ENCODE results near the gene XYLT1. TPM values are rescaled to one million over a fixed set of nuclear protein-coding genes. Genes with fewer than 3 reads are reported as not detected.

Gene XYLT1
- total and polyA plus RNA-seq, 2 of the 4 experiments (the other 2 are of a cell fraction), result 9.0 to 12.7 TPM

DNA sequence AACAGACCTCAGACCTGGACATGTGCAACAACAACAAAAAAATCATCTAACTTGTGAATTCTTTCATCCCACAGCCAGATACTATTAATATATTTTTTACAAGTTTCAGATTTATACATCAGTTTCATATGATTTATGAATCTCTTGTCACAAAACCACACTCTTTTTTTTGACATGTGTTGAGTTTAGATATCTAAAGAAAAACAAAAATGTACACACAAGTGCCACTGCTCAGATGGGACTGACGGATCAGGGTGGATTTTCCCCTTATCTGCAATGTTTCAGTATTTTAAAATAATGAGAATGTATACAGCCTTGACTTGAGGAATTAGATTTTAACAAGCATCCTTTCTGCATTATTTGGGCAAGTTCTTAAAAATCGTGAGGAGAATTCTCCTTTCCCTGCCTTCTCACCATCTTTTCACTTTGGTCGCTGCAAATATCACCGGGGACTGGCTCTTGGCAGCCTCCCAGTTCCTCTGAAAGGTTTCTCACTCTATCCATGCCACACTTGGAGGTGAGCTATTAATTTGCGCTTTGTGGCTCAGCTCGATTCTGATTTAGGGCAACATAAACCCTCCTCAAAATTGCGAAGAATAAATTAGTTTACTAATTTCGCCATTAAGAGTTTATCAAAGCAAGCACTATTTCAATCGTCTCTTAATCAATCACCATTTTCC, 225.7 kb downstream of the XYLT1 start:
- Histone ChIP-seq H2AK9ac (replicated peaks; ENCODE audit: low read depth, low read length, poor library complexity) (no peak overlapping the region), H4K5ac (ENCODE audit: low read depth, low read length) (no peak overlapping the region), H3K56ac (ENCODE audit: extremely low read depth, insufficient read depth, low read length) (no peak overlapping the region), H3K23ac (ENCODE audit: low read depth, low read length) (no peak overlapping the region), H2BK20ac (ENCODE audit: low read depth, low read length) (no peak overlapping the region), H3K4me2 (ENCODE audit: low read depth, low read length) (no peak overlapping the region), H3K36me3 (ENCODE audit: control insufficient read depth, insufficient read depth, low read length) (no peaks in the 10 kb centered on the region), H4K20me1 (ENCODE audit: insufficient read depth, low read length) (no peaks in the 10 kb centered on the region; the same call in 1 of the 2 replicates), H2AFZ (replicated peaks; ENCODE audit: low read length, poor library complexity) (no peak overlapping the region), H4K8ac (ENCODE audit: low read depth in 2 of 2, low read length in 2 of 2) (no peak overlapping the region), H3K4me1 (ENCODE audit: control insufficient read depth, insufficient read depth, low read length) (no peaks in the 10 kb centered on the region), H3K27ac (ENCODE audit: insufficient read depth, low read length) (no peak overlapping the region), H3K4ac (ENCODE audit: low read depth, low read length) (no peak overlapping the region), H3K4me3 (ENCODE audit: insufficient read depth, low read depth, low read length) (no peak overlapping the region), H3K79me1 (ENCODE audit: low read depth in 1 of 2, low read length in 2 of 2) (peaks cover 0 to 15% of the 10 kb centered on the region in 2 experiments; a peak in 2 of 4 replicates), H2BK5ac (ENCODE audit: low read depth, low read length, poor library complexity, severe bottlenecking) (no peak overlapping the region), H3K9me3 (ENCODE audit: control insufficient read depth, insufficient read depth, low read length) (no peaks in the 10 kb centered on the region), H2BK15ac (ENCODE audit: low read depth, low read length) (no peak overlapping the region), H3K18ac (ENCODE audit: low read depth, low read length) (no peak overlapping the region), H3K14ac (replicated peaks; ENCODE audit: low read depth, low read length) (no peak overlapping the region), H4K91ac (ENCODE audit: insufficient read depth, low read depth, low read length) (no peak overlapping the region), H2BK120ac (ENCODE audit: low read depth, low read length) (no peak overlapping the region), H3K9ac (ENCODE audit: low read depth, low read length) (no peak overlapping the region), H3K27me3 (ENCODE audit: control insufficient read depth, insufficient read depth, low read length) (no peaks in the 10 kb centered on the region), H2AK5ac (ENCODE audit: low read depth, low read length) (no peak overlapping the region), H3K9me1 (ENCODE audit: insufficient read depth, low read length) (peaks cover 3% of the 10 kb centered on the region; the same call in 1 of the 2 replicates)
- in situ Hi-C loops (cut with MboI; ENCODE audit: low sequenced_read_pairs) (no loop called here), dilution Hi-C loops (cut with HindIII; ENCODE audit: low sequenced_read_pairs, unreplicated experiment) (no loop called here), intact Hi-C loops (cut with micrococcal nuclease) (loop anchor here (2.0 kb wide), 1 partner anchor 20 kb away; no protein-coding TSS in a partner anchor)
- DNase-seq, result no peak
- ChIA-PET POLR2A (ENCODE audit: unreplicated experiment) (no interaction called here), CTCF (no interaction called here)
- TF ChIP-seq BHLHE40 (IDR thresholded peaks at IDR 0.05; ENCODE audit: low read depth, low read length) (no peak), MAZ (IDR thresholded peaks at IDR 0.05; ENCODE audit: borderline replicate concordance, low read depth, low read length) (no peak), POLR2A (IDR thresholded peaks at IDR 0.05; ENCODE audit: low read depth, low read length) (no peak), RCOR1 (IDR thresholded peaks at IDR 0.05; ENCODE audit: insufficient replicate concordance, low read length) (no peak), RAD21 (IDR thresholded peaks at IDR 0.05; ENCODE audit: low read length) (no peak), MXI1 (IDR thresholded peaks at IDR 0.05; ENCODE audit: borderline replicate concordance, low read depth, low read length) (no peak), NFE2L2 (IDR thresholded peaks at IDR 0.05; ENCODE audit: low read depth, low read length) (no peak), MAFK (IDR thresholded peaks at IDR 0.05; ENCODE audit: low read depth, low read length) (no peak), CHD1 (IDR thresholded peaks at IDR 0.05; ENCODE audit: low read depth, low read length) (no peak), CEBPB (IDR thresholded peaks at IDR 0.05; ENCODE audit: low read depth, low read length) (no peak), RFX5 (IDR thresholded peaks at IDR 0.05; ENCODE audit: low read depth, low read length) (no peak), SMC3 (IDR thresholded peaks at IDR 0.05; ENCODE audit: low read depth, low read length) (no peak), FOS (IDR thresholded peaks at IDR 0.05; ENCODE audit: low read depth, low read length) (no peak)
- TF ChIP-seq, protein P1, sequence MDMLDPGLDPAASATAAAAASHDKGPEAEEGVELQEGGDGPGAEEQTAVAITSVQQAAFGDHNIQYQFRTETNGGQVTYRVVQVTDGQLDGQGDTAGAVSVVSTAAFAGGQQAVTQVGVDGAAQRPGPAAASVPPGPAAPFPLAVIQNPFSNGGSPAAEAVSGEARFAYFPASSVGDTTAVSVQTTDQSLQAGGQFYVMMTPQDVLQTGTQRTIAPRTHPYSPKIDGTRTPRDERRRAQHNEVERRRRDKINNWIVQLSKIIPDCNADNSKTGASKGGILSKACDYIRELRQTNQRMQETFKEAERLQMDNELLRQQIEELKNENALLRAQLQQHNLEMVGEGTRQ (IDR thresholded peaks at IDR 0.05; ENCODE audit: low read depth, low read length), result no peak
- TF ChIP-seq, protein P2, sequence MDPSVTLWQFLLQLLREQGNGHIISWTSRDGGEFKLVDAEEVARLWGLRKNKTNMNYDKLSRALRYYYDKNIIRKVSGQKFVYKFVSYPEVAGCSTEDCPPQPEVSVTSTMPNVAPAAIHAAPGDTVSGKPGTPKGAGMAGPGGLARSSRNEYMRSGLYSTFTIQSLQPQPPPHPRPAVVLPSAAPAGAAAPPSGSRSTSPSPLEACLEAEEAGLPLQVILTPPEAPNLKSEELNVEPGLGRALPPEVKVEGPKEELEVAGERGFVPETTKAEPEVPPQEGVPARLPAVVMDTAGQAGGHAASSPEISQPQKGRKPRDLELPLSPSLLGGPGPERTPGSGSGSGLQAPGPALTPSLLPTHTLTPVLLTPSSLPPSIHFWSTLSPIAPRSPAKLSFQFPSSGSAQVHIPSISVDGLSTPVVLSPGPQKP (IDR thresholded peaks at IDR 0.05; ENCODE audit: borderline replicate concordance, low read depth, low read length), result no peak
- TF ChIP-seq, protein P3, sequence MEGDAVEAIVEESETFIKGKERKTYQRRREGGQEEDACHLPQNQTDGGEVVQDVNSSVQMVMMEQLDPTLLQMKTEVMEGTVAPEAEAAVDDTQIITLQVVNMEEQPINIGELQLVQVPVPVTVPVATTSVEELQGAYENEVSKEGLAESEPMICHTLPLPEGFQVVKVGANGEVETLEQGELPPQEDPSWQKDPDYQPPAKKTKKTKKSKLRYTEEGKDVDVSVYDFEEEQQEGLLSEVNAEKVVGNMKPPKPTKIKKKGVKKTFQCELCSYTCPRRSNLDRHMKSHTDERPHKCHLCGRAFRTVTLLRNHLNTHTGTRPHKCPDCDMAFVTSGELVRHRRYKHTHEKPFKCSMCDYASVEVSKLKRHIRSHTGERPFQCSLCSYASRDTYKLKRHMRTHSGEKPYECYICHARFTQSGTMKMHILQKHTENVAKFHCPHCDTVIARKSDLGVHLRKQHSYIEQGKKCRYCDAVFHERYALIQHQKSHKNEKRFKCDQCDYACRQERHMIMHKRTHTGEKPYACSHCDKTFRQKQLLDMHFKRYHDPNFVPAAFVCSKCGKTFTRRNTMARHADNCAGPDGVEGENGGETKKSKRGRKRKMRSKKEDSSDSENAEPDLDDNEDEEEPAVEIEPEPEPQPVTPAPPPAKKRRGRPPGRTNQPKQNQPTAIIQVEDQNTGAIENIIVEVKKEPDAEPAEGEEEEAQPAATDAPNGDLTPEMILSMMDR (conservative IDR thresholded peaks at IDR 0.05; ENCODE audit: low read depth, low read length), result no peak
- no peak for ATAC-seq (ENCODE audit: low read depth)
- no TSS peak for BruUV-seq (replicated peaks)
- 50% methylated on average over 2 of the region's 9 CpGs; no CpG with 5 or more reads in 1 of the 2 experiments for WGBS, 2 experiments (ENCODE audit: extremely low coverage in 2 of 2, insufficient read length in 1 of 2)
